Panc1 (cell line): ENCODE data around the gene KPNB1. TPM values are rescaled to one million over a fixed set of nuclear protein-coding genes. Genes with fewer than 3 reads are reported as not detected.

Experiments used
- ATAC-seq: fragments of 200-7000 bp; cut with Tn5 transposase; 2 replicates; pipeline ENCODE4 v1.9.1; 2020; ENCODE audit warnings: mild to moderate bottlenecking, moderate library complexity
- BruUV-seq: library from RNA; stranded (reverse); fragments of 400-500 nt; replicated peaks from 2 replicates; lab custom pipeline; 2021; lab: Mats Ljungman, UMichigan
- CTCF ChIA-PET: fragments of 300-600 bp; sonication (Branson Sonifier 250); formaldehyde crosslinking; loops from one replicate; lab custom pipeline; 2022; ENCODE audit warnings: antibody characterized with exemption; lab: Charles Lee
- POLR2A ChIA-PET: fragments of 300-600 bp; sonication (Branson Sonifier 250); formaldehyde crosslinking; loops from one replicate; lab custom pipeline; 2022; ENCODE audit warnings: antibody characterized with exemption; lab: Charles Lee
- DNase-seq: peaks from one replicate; pipeline ENCODE4 v3.0.0-alpha.2; 2010; ENCODE audit warnings: low read depth, low spot score
- H3K27ac ChIP-seq: 2 replicates; pipeline ENCODE4 v1.5.1; 2011; ENCODE audit warnings: mild to moderate bottlenecking, low read length, inconsistent platforms
- H3K27me3 ChIP-seq: fragments of 200-500 bp; sonication (Bioruptor generic); 2 replicates; pipeline ENCODE4 v1.6.0; 2014; ENCODE audit warnings: low read length, inconsistent platforms; ENCODE audit not compliant: control insufficient read depth, insufficient read depth
- H3K36me3 ChIP-seq: fragments of 200-500 bp; sonication (Bioruptor generic); 2 replicates; pipeline ENCODE4 v1.5.1; 2014; ENCODE audit warnings: inconsistent platforms, mild to moderate bottlenecking, low read length, moderate library complexity; ENCODE audit not compliant: control insufficient read depth, insufficient read depth
- H3K4me1 ChIP-seq: 2 replicates; pipeline ENCODE4 v1.5.1; 2011; ENCODE audit warnings: inconsistent platforms, mild to moderate bottlenecking, low read length, moderate library complexity; ENCODE audit not compliant: control insufficient read depth, insufficient read depth
- H3K4me3 ChIP-seq, 2 experiments: 2 replicates each; pipeline ENCODE4 v1.5.1; 2011 to 2012; ENCODE audit warnings: low read depth in 2 of 2, low read length in 2 of 2, mild to moderate bottlenecking in 2 of 2, inconsistent platforms in 1 of 2, moderate library complexity in 1 of 2
- H3K9me3 ChIP-seq: fragments of 200-500 bp; sonication (Bioruptor generic); 2 replicates; pipeline ENCODE4 v1.5.1; 2014; ENCODE audit warnings: low read depth, mild to moderate bottlenecking, inconsistent platforms, low read length, moderate library complexity; ENCODE audit not compliant: control insufficient read depth, insufficient read depth
- POLR2AphosphoS5 ChIP-seq: IDR thresholded peaks from 2 replicates; pipeline ENCODE4 v1.6.1; 2012; ENCODE audit warnings: mild to moderate bottlenecking, low read depth, low read length, moderate library complexity
- REST ChIP-seq, 2 experiments: IDR thresholded peaks; 2 replicates each; pipeline ENCODE4 v1.6.1; 2011 to 2012; ENCODE audit warnings: low read depth in 2 of 2, control low read depth in 1 of 2, low read length in 1 of 2, mild to moderate bottlenecking in 1 of 2, moderate library complexity in 1 of 2; ENCODE audit not compliant: insufficient read depth in 1 of 2
- SIN3A ChIP-seq: IDR thresholded peaks from 2 replicates; pipeline ENCODE4 v1.6.1; 2012; ENCODE audit warnings: low read depth, mild to moderate bottlenecking, low read length, moderate library complexity, borderline replicate concordance; ENCODE audit not compliant: insufficient read depth
- TCF7L2 ChIP-seq: IDR thresholded peaks from 2 replicates; pipeline ENCODE4 v1.6.1; 2011; ENCODE audit warnings: mild to moderate bottlenecking, low read depth, low read length, inconsistent platforms
- in situ Hi-C: cut with HindIII; loops from 2 replicates; pipeline ENCODE4 v1.10.0; 2016; ENCODE audit warnings: low sequenced_read_pairs, low pct_unique_long_range_greater_than_20kb
- intact Hi-C: fragments of 100-400 bp; cut with micrococcal nuclease; formaldehyde crosslinking; loops from one replicate; pipeline ENCODE4 v1.10.0; 2022; ENCODE audit not compliant: unreplicated experiment
- total RNA-seq: library from RNA; stranded (reverse); gene quantifications from one replicate; pipeline ENCODE4 v1.2.1, GENCODE V29; 2021; ENCODE audit not compliant: unreplicated experiment
- TF ChIP-seq, protein P1 (sequence below): fragments of 450-650 bp; IDR thresholded peaks from 2 replicates; pipeline ENCODE4 v1.5.1; 2017; ENCODE audit warnings: mild to moderate bottlenecking

Gene KPNB1
- total RNA-seq, 1 experiment from 2014 or later, result 666 TPM

DNA sequence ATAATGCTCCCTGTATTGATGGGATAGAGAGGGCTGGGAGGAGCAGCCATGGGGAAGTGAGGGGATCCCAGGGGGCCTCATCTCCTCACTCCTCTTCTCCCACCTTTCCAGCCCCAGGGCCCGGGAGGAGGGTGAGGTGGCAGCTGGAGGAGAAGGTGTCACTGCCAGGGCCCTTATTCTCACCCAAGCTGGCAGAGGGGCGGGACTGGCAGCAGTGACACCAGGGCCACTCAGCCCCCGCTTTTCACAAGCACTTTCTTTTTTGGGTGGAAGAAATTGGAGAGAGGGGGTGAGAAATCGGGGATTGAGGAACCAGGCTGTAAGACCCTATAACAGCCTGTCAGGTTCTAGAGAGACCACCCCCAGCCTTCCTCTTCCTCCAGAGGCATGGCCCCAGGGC is 81.0 kb downstream of the KPNB1 start:
- Histone ChIP-seq H3K4me3 (no peak overlapping the region), H3K9me3 (no peaks in the 10 kb centered on the region), H3K27me3 (peaks cover 12% of the 10 kb centered on the region; the same call in 1 of the 2 replicates), H3K4me1 (no peaks in the 10 kb centered on the region), H3K36me3 (no peaks in the 10 kb centered on the region), H3K27ac (no peak overlapping the region)
- CTCF ChIA-PET, result no interaction called here
- ATAC-seq, result no peak
- TF ChIP-seq SIN3A (no peak), REST (IDR thresholded peaks at IDR 0.05; ENCODE audit: insufficient read depth in 1 of 2, low read depth in 2 of 2, low read length in 1 of 2) (no peak), TCF7L2 (no peak), POLR2AphosphoS5 (no peak)
- TF ChIP-seq, protein P1, sequence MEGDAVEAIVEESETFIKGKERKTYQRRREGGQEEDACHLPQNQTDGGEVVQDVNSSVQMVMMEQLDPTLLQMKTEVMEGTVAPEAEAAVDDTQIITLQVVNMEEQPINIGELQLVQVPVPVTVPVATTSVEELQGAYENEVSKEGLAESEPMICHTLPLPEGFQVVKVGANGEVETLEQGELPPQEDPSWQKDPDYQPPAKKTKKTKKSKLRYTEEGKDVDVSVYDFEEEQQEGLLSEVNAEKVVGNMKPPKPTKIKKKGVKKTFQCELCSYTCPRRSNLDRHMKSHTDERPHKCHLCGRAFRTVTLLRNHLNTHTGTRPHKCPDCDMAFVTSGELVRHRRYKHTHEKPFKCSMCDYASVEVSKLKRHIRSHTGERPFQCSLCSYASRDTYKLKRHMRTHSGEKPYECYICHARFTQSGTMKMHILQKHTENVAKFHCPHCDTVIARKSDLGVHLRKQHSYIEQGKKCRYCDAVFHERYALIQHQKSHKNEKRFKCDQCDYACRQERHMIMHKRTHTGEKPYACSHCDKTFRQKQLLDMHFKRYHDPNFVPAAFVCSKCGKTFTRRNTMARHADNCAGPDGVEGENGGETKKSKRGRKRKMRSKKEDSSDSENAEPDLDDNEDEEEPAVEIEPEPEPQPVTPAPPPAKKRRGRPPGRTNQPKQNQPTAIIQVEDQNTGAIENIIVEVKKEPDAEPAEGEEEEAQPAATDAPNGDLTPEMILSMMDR, result no peak
- POLR2A ChIA-PET, result no interaction called here
- in situ Hi-C loops (no loop called here), intact Hi-C loops (no loop called here)
- no peak for DNase-seq
- no TSS peak for BruUV-seq

DNA sequence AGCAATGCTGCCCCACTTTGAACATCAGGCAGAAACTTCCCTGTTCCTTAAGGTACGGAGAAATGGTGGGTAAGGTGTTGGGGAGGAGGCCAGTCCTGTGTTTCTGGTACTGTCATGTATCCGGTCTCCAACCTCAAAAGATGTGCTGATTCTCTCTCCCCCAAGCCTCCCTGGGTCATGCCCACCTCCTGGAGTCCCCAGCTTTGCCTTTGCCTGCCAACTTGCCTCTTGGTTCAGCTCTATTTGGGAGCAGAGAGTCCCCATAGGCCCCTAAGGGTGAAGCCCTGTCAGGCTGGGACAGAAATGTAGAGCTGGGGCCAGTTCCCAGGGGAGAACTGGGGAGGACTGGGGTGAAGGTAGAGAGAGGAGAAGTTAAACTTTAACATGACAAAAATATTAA is 81.7 kb downstream of the KPNB1 start:
- Histone ChIP-seq H3K4me3 (no peak overlapping the region), H3K36me3 (no peaks in the 10 kb centered on the region), H3K9me3 (no peaks in the 10 kb centered on the region), H3K4me1 (no peaks in the 10 kb centered on the region), H3K27me3 (peaks cover 12% of the 10 kb centered on the region; the same call in 1 of the 2 replicates), H3K27ac (no peak overlapping the region)
- TF ChIP-seq POLR2AphosphoS5 (no peak), TCF7L2 (no peak), SIN3A (no peak), REST (IDR thresholded peaks at IDR 0.05; ENCODE audit: insufficient read depth in 1 of 2, low read depth in 2 of 2, low read length in 1 of 2) (no peak)
- TF ChIP-seq, protein P1, result no peak
- no peak for DNase-seq
- in situ Hi-C loops, result no loop called here
- ChIA-PET CTCF (no interaction called here), POLR2A (interaction anchor here (0.5 kb wide), 3 partner anchors 33 to 89 kb away, joined by 3 to 7 read pairs (median 4); no protein-coding TSS in a partner anchor)
- no TSS peak for BruUV-seq
- no peak for ATAC-seq
- intact Hi-C loops, result no loop called here
